ENCODE measurements around the gene ACTR5. TPM values are rescaled to one million over a fixed set of nuclear protein-coding genes. Genes with fewer than 3 reads are reported as not detected.
A peak's percentile ranks its signal among the peaks of the same experiment; 100 is the strongest.

Gene ACTR5
- total and polyA plus RNA-seq, 3 donors from 2014 or later, result 18.9 to 26.9 (median 22.7) TPM

GRCh38 chr20:38805502-38805957 is 57.3 kb downstream of the ACTR5 start, which contains the start of gene PPP1R16B:
TSS of gene PPP1R16B (plus strand) at chr20:38805697. CDS start at chr20:38835926, 30,229 bp downstream.
- intact Hi-C loops (cut with DNase I; ENCODE audit: low total_unique reads), result no loop called here
- Histone ChIP-seq H3K9me3 (no peaks in the 10 kb centered on the region), H3K4me1 (peaks cover 15% of the 10 kb centered on the region), H3K4me3 (peak within 1 kb of the TSS; percentile 42 to 57), H3K27ac (no peak within 1 kb of the TSS), H3K36me3 (ENCODE audit: low read depth, missing control alignments) (no peaks in the 10 kb centered on the region), H3K27me3 (no peaks in the 10 kb centered on the region)
- TF ChIP-seq POLR2A (IDR thresholded peaks at IDR 0.05) (no peak), CTCF (IDR thresholded peaks at IDR 0.05) (no peak)
- DNase-seq, result peak; percentile 32
- WGBS, 2 donors, result 2 to 6% methylated on average over 17 to 40 of the region's 40 CpGs

GRCh38 chr20:38805958-38806854 is 57.9 kb downstream of the ACTR5 start:
- no peaks in the 10 kb centered on the region for H3K9me3 ChIP-seq
- WGBS, 2 donors, result 0 to 2% methylated on average over 3 to 66 of the region's 81 CpGs
- no peaks in the 10 kb centered on the region for H3K36me3 ChIP-seq (ENCODE audit: low read depth, missing control alignments)
- no peak for DNase-seq
- intact Hi-C loops (cut with DNase I; ENCODE audit: low total_unique reads), result no loop called here
- H3K4me3 ChIP-seq, result peak overlapping the region; percentile 42 to 57
- peaks cover 15% of the 10 kb centered on the region for H3K4me1 ChIP-seq
- TF ChIP-seq POLR2A (IDR thresholded peaks at IDR 0.05), result no peak
- TF ChIP-seq CTCF (IDR thresholded peaks at IDR 0.05), result no peak
- no peaks in the 10 kb centered on the region for H3K27me3 ChIP-seq
- no peak overlapping the region for H3K27ac ChIP-seq

DNA sequence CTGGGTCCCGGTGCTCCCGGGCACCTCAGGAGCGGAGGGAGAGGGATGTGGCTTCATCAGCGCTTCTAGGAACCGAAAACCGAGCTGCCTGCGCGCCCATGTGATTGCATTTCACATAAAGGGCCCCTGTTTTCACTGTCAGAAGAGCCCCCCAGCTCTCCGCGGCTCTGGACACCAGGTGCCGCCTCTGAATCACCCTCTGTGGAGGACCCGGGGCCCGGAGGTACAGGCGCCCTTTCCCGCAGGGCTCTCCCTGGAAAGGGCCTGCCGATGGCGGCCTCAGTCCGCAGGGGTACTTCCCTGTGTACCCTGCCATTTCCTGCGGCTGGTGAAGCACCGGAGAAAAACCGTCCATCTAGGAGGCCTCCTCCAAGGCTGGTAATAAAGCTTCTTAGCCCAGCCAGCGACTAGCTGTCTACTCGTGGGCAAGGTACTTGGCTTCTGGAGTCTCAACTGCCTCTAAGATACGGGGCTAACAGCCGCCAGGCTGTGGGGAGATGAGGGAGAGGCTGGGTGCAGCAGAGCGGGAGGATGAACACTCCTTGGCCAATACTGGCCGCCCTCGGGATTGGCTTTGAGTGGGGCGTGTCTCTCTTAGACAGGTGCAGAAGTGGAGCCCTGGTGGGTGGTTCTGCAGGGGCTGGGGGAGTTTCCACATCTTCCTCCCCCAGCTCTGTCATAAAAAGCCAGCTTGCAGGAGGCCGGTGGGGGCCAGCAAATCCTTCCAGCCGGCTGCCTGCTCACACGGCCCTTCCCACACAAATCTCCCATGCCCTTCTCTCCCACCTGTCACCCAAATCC is 58.8 kb downstream of the ACTR5 start:
- intact Hi-C loops (cut with DNase I; ENCODE audit: low total_unique reads), result no loop called here
- Histone ChIP-seq H3K4me3 (peak overlapping the region; percentile 42 to 57), H3K27me3 (no peaks in the 10 kb centered on the region), H3K9me3 (no peaks in the 10 kb centered on the region), H3K4me1 (peaks cover 15% of the 10 kb centered on the region), H3K36me3 (ENCODE audit: low read depth, missing control alignments) (no peaks in the 10 kb centered on the region), H3K27ac (no peak overlapping the region)
- no peak for DNase-seq
- WGBS, 2 donors, result 13 to 17% methylated on average over 8 to 31 of the region's 32 CpGs
- TF ChIP-seq POLR2A (IDR thresholded peaks at IDR 0.05) (no peak), CTCF (IDR thresholded peaks at IDR 0.05) (no peak)

GRCh38 chr20:38809942-38810341 is 61.7 kb downstream of the ACTR5 start:
- H3K9me3 ChIP-seq, result no peaks in the 10 kb centered on the region
- TF ChIP-seq POLR2A (IDR thresholded peaks at IDR 0.05) (no peak), CTCF (IDR thresholded peaks at IDR 0.05) (no peak)
- H3K4me3 ChIP-seq, result no peak overlapping the region
- intact Hi-C loops (cut with DNase I; ENCODE audit: low total_unique reads), result no loop called here
- H3K27ac ChIP-seq, result no peak overlapping the region
- 60 to 87% methylated on average over 6 of the region's 6 CpGs for WGBS, 2 donors
- no peaks in the 10 kb centered on the region for H3K36me3 ChIP-seq (ENCODE audit: low read depth, missing control alignments)
- no peaks in the 10 kb centered on the region for H3K27me3 ChIP-seq
- peaks cover 15% of the 10 kb centered on the region for H3K4me1 ChIP-seq
- DNase-seq, result no peak

All from testis (tissue), 3 donors.